HepG2 (cell line): ENCODE results near the gene RTEL1. TPM values are rescaled to one million over a fixed set of nuclear protein-coding genes. Genes with fewer than 3 reads are reported as not detected.

ENCODE experiments used
- ATF1 ChIP-seq: IDR thresholded peaks from 2 replicates; pipeline ENCODE4 v1.6.1; 2016; ENCODE audit warnings: mild to moderate bottlenecking, control low read depth
- ATF7-NPFF ChIP-seq: sonication (generic); formaldehyde crosslinking; IDR thresholded peaks from 2 replicates; pipeline ENCODE4 v1.8.1; 2023; ENCODE audit warnings: mild to moderate bottlenecking, low read depth, missing genetic modification reagents, moderate library complexity
- ELK4 ChIP-seq: sonication (generic); formaldehyde crosslinking; IDR thresholded peaks from 2 replicates; pipeline ENCODE4 v1.9.0; 2021; ENCODE audit warnings: missing genetic modification reagents, borderline replicate concordance
- HIC2 ChIP-seq: sonication (generic); formaldehyde crosslinking; IDR thresholded peaks from 2 replicates; pipeline ENCODE4 v1.9.0; 2022; ENCODE audit warnings: low read depth, missing genetic modification reagents
- HNF4A ChIP-seq: sonication (generic); formaldehyde crosslinking; IDR thresholded peaks from 2 replicates; pipeline ENCODE4 v1.4.0; 2020; ENCODE audit warnings: missing genetic modification reagents
- KAT2B ChIP-seq: fragments of 150-350 bp; IDR thresholded peaks from 2 replicates; pipeline ENCODE4 v1.6.1; 2014; ENCODE audit warnings: low read depth, low read length, borderline replicate concordance
- MED1 ChIP-seq: sonication (generic); formaldehyde crosslinking; IDR thresholded peaks from 2 replicates; pipeline ENCODE4 v1.4.0; 2020; ENCODE audit warnings: missing genetic modification reagents
- MXD4 ChIP-seq: IDR thresholded peaks from 2 replicates; pipeline ENCODE4 v1.6.1; 2016; ENCODE audit warnings: mild to moderate bottlenecking, missing biosample characterization, missing genetic modification reagents
- NFRKB ChIP-seq: fragments of 450-650 bp; IDR thresholded peaks from 2 replicates; pipeline ENCODE4 v1.6.1; 2017
- RARG ChIP-seq: sonication (generic); formaldehyde crosslinking; IDR thresholded peaks from 2 replicates; pipeline ENCODE4 v1.4.0; 2020; ENCODE audit warnings: low read depth, mild to moderate bottlenecking, missing genetic modification reagents
- RFXANK ChIP-seq: IDR thresholded peaks from 2 replicates; pipeline ENCODE4 v1.6.1; 2016
- SMARCC2 ChIP-seq: fragments of 450-650 bp; IDR thresholded peaks from 2 replicates; pipeline ENCODE4 v1.6.1; 2017; ENCODE audit warnings: antibody characterized with exemption, mild to moderate bottlenecking
- TBX2 ChIP-seq: sonication (generic); formaldehyde crosslinking; IDR thresholded peaks from 2 replicates; pipeline ENCODE4 v1.5.0; 2020; ENCODE audit warnings: missing genetic modification reagents, mild to moderate bottlenecking, borderline replicate concordance
- THAP11 ChIP-seq: IDR thresholded peaks from 2 replicates; pipeline ENCODE4 v1.6.1; 2016; ENCODE audit warnings: missing biosample characterization, missing genetic modification reagents
- TOPORS ChIP-seq: sonication (generic); formaldehyde crosslinking; IDR thresholded peaks from 2 replicates; pipeline ENCODE4 v1.8.0; 2023; ENCODE audit warnings: mild to moderate bottlenecking, missing genetic modification reagents
- WIZ ChIP-seq: sonication (generic); formaldehyde crosslinking; IDR thresholded peaks from 2 replicates; pipeline ENCODE4 v1.5.1; 2020; ENCODE audit warnings: mild to moderate bottlenecking, missing genetic modification reagents
- YEATS2 ChIP-seq: sonication (generic); formaldehyde crosslinking; IDR thresholded peaks from 2 replicates; pipeline ENCODE4 v1.4.0; 2020; ENCODE audit warnings: missing genetic modification reagents, borderline replicate concordance
- ZFAT ChIP-seq: sonication (generic); formaldehyde crosslinking; conservative IDR thresholded peaks from 2 replicates; pipeline ENCODE4 v1.8.1; 2023; ENCODE audit warnings: missing genetic modification reagents, inconsistent platforms
- ZFP1 ChIP-seq: IDR thresholded peaks from 2 replicates; pipeline ENCODE4 v1.6.1; 2016
- ZFP62 ChIP-seq: sonication (generic); formaldehyde crosslinking; IDR thresholded peaks from 2 replicates; pipeline ENCODE4 v1.4.0; 2020; ENCODE audit warnings: missing genetic modification reagents
- ZNF143 ChIP-seq: sonication (generic); formaldehyde crosslinking; IDR thresholded peaks from 2 replicates; pipeline ENCODE4 v1.4.0; 2020; ENCODE audit warnings: missing genetic modification reagents
- ZNF160 ChIP-seq: sonication (generic); formaldehyde crosslinking; IDR thresholded peaks from 2 replicates; pipeline ENCODE4 v1.8.0; 2022; ENCODE audit warnings: mild to moderate bottlenecking, inconsistent platforms, missing genetic modification reagents
- ZNF460 ChIP-seq: sonication (generic); formaldehyde crosslinking; IDR thresholded peaks from 2 replicates; pipeline ENCODE4 v1.5.1; 2020; ENCODE audit warnings: missing genetic modification reagents, mild to moderate bottlenecking, borderline replicate concordance
- ZNF530 ChIP-seq: sonication (generic); formaldehyde crosslinking; IDR thresholded peaks from 2 replicates; pipeline ENCODE4 v1.5.0; 2020; ENCODE audit warnings: low read depth, mild to moderate bottlenecking, missing genetic modification reagents
- ZNF710 ChIP-seq: sonication (generic); formaldehyde crosslinking; IDR thresholded peaks from 2 replicates; pipeline ENCODE4 v1.5.0; 2020; ENCODE audit warnings: mild to moderate bottlenecking, missing genetic modification reagents, borderline replicate concordance
- polyA plus RNA-seq, 8 experiments: library from polyadenylated mRNA; depleted of rRNA in 3 of 8; stranded (reverse) in 7 of 8; unstranded in 1 of 8; fragments of >200 nt; fragmentation: Illumina TruSeq in 4 of 8; extraction: Trizol in 4 of 8; gene quantifications; 2 replicates each; pipeline versions ENCODE4 v1.2.1 to v1.2.3, GENCODE V29; 2011 to 2016; ENCODE audit warnings: low read depth in 4 of 8, missing spikeins in 1 of 8, mixed read lengths in 1 of 8; ENCODE audit not compliant: insufficient read depth in 1 of 8
- total RNA-seq, 5 experiments: library from RNA; depleted of rRNA; stranded (reverse); fragments of >200 nt; fragmentation: Illumina TruSeq; extraction: Trizol; gene quantifications; 2 replicates each; pipeline ENCODE4 v1.2.3, GENCODE V29; 2016; ENCODE audit warnings: low read depth in 1 of 5
- TF ChIP-seq, protein P1 (sequence below): sonication (generic); formaldehyde crosslinking; IDR thresholded peaks from 2 replicates; pipeline ENCODE4 v1.8.1; 2023; ENCODE audit warnings: missing genetic modification reagents, inconsistent platforms, borderline replicate concordance

RTEL1 gene
- total and polyA plus RNA-seq, 2 of the 13 experiments (the other 11 are each of a cell fraction or from before 2014, with no cell fraction given): 21.8 to 36.4 TPM

DNA sequence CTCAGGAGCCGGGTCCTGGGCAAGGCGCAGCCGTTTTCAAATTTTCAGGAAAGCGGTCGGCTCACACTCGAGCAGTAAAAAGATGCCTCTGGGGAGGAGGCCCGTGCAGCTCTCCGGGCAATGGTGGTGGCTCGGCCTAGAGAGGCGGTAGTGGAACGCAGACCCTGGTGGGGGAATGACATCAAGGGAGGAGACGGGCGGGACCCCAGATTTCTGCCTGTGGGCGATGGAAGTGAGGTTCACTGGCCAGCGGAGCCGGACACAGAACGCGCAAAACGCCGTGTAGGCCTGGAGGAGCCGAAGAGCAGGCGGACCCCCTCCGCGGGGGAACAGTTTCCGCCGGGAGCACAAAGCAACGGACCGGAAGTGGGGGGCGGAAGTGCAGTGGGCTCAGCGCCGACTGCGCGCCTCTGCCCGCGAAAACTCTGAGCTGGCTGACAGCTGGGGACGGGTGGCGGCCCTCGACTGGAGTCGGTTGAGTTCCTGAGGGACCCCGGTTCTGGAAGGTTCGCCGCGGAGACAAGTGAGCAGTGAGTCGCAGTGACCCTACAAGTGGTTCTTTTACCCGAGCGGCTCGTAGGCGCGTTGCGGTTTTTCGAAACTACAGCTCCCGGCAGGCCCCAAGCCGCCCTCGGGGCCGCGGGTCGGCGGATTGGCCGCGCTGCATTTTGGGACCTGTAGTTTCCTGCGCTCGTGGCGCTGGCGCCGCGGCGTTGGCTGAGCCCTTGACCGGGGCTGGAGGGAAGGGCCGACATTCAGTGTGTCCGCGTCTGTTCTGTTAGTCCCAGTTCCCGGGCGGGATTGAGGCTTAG, at the start of gene RTEL1 (continued):
- TF ChIP-seq ELK4: peak; percentile 97
- peak; percentile 83 for TF ChIP-seq ZFP62 (CRISPR knock-in tag)
- TF ChIP-seq ZNF160 (CRISPR knock-in tag): peak; percentile 94
- TF ChIP-seq MED1 (CRISPR knock-in tag): peak; percentile 82
- peak; percentile 99 for TF ChIP-seq ZNF143 (CRISPR knock-in tag)
- peak; percentile 89 for TF ChIP-seq TBX2 (CRISPR knock-in tag)
- TF ChIP-seq ZNF530: peak; percentile 42
- TF ChIP-seq RFXANK: no peak
- TF ChIP-seq, protein P1, sequence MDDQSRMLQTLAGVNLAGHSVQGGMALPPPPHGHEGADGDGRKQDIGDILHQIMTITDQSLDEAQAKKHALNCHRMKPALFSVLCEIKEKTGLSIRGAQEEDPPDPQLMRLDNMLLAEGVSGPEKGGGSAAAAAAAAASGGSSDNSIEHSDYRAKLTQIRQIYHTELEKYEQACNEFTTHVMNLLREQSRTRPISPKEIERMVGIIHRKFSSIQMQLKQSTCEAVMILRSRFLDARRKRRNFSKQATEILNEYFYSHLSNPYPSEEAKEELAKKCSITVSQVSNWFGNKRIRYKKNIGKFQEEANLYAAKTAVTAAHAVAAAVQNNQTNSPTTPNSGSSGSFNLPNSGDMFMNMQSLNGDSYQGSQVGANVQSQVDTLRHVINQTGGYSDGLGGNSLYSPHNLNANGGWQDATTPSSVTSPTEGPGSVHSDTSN (CRISPR knock-in tag): peak; percentile 88; the same call in 1 of the 2 replicates
- TF ChIP-seq NFRKB: no peak
- TF ChIP-seq ZNF710 (CRISPR knock-in tag): peak; percentile 45; the same call in 1 of the 2 replicates
- TF ChIP-seq TOPORS (CRISPR knock-in tag): peak; percentile 95
- peak; percentile 94; the same call in 1 of the 2 replicates for TF ChIP-seq ZFAT (CRISPR knock-in tag)
- TF ChIP-seq ZFP1 (CRISPR knock-in tag): peak; percentile 94
- no peak; the same call in none of the 2 replicates for TF ChIP-seq WIZ (CRISPR knock-in tag)
- TF ChIP-seq ZNF460 (CRISPR knock-in tag): no peak; the same call in 1 of the 2 replicates
- TF ChIP-seq KAT2B: no peak
- TF ChIP-seq MXD4: peak; percentile 96
- TF ChIP-seq HIC2 (CRISPR knock-in tag): peak; percentile 74; the same call in 1 of the 2 replicates
- TF ChIP-seq SMARCC2: no peak
- peak; percentile 75 for TF ChIP-seq ATF7-NPFF (CRISPR knock-in tag)
- no peak; the same call in 1 of the 2 replicates for TF ChIP-seq ATF1 (CRISPR knock-in tag)
- peak; percentile 97 for TF ChIP-seq YEATS2
- peak; percentile 99 for TF ChIP-seq THAP11
- peak; percentile 62 for TF ChIP-seq HNF4A (CRISPR knock-in tag)
- no peak for TF ChIP-seq RARG (CRISPR knock-in tag)
